LNCAP (cell line): ENCODE results near the gene PUS3.

Experiments
- CTCF ChIP-seq: fragments of 450-650 bp; IDR thresholded peaks from 2 replicates; pipeline ENCODE4 v1.5.1; 2017; ENCODE audit warnings: mild to moderate bottlenecking

PUS3 gene

GRCh38 chr11:125948278-125949051, 45.5 kb upstream of the PUS3 start:
- no peak for TF ChIP-seq CTCF

- no peak for TF ChIP-seq CTCF
These were observed 44.6 kb upstream of the PUS3 start for GRCh38 chr11:125947419-125948277.

- TF ChIP-seq CTCF, result no peak
These were observed 43.9 kb upstream of the PUS3 start for GRCh38 chr11:125946712-125947418.

- TF ChIP-seq CTCF, result no peak
These were observed 43.0 kb upstream of the PUS3 start, which contains the start of gene VSIG10L2 for GRCh38 chr11:125945797-125946520. VSIG10L2 (plus strand) TSS chr11:125946044; CDS start chr11:125946056, 12 bp downstream.

- TF ChIP-seq CTCF, result no peak
These were observed 42.2 kb upstream of the PUS3 start for GRCh38 chr11:125945011-125945796.

GRCh38 chr11:125944350-125945010, 41.5 kb upstream of the PUS3 start:
- no peak for TF ChIP-seq CTCF
